ENCODE results near the gene OSBPL7.

Gene OSBPL7

DNA sequence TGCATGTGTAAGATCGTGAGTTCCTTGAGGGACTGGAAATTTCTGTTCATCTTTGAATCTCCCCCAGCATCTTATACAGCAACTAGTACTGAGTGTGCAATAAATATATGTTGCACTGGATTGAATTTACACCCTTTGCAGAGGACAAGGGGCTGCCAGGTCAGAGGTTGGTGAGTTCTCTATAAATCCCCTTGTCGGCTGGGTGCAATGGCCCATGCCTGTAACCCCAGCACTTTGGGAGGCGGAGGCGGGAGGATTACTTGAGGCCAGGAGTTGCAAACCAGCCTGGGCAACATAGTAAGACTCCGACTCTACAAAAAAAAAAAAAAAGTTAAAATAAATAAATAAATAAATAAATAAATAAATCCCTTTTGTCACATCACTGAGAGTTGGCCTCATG lies 38.8 kb upstream of the OSBPL7 start (continued):
- TF ChIP-seq ZSCAN30 (tag by site-specific recombination; IDR thresholded peaks at IDR 0.05) (no peak), MYNN (tag by site-specific recombination; IDR thresholded peaks at IDR 0.05; ENCODE audit: borderline replicate concordance) (no peak), HOXD13 (CRISPR knock-in tag; IDR thresholded peaks at IDR 0.05; ENCODE audit: borderline replicate concordance) (no peak), ZNF302 (tag by site-specific recombination; IDR thresholded peaks at IDR 0.05; ENCODE audit: low read depth) (no peak), KLF7 (tag by site-specific recombination; IDR thresholded peaks at IDR 0.05; ENCODE audit: borderline replicate concordance) (no peak), ZNF146 (tag by site-specific recombination; IDR thresholded peaks at IDR 0.05) (no peak)
- TF ChIP-seq, protein P1, sequence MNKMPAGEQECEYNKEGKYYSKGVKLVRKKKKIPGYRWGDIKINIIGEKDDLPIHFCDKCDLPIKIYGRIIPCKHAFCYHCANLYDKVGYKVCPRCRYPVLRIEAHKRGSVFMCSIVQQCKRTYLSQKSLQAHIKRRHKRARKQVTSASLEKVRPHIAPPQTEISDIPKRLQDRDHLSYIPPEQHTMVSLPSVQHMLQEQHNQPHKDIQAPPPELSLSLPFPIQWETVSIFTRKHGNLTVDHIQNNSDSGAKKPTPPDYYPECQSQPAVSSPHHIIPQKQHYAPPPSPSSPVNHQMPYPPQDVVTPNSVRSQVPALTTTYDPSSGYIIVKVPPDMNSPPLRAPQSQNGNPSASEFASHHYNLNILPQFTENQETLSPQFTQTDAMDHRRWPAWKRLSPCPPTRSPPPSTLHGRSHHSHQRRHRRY (tag by site-specific recombination; IDR thresholded peaks at IDR 0.05) = no peak

DNA sequence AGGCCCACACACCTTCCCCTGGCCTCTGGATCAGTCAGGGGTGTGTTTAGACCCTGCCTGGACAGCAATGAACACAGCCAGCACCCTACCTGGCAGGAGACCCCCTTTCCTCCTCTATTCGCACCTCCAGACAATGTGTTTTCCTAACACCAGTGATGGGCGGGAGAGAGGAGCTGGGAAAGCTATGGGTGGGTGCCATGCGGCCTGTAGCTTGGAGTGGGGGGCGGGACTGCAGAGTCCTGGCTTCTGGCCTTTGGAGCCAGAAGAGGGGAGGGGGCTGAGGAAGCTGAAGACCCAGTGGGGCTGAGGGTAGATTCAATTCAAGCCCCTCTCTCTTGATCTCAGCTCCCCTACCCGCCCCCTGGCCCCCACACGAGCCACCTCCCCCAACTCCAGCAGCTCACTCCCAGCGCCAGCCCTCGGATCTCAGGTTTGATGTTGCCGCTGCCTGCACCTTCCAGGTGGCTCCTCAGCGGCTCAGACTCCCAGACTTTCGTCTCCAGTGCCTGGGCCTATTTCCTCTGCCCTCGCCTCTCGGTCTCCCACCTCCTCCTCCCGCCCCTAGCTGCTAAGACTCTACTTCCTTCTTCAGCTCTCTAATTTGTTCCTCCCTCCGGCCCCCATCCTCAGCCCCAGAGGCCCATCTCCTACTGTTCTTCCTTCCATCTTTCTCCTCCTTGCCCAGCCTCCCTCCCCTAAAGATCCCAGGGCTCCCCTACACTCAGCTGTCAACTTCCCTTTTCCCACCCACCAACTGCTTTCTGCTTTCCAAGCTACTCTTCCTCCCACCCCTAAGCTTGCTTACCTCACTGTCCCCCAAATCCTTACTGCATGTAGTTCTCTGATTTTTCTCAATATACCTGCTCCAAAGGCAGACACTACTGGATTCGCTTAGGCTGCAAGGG lies 36.2 kb upstream of the OSBPL7 start:
- H3K27ac ChIP-seq (ENCODE audit: extremely low read depth, low read depth, low read length) = no peak overlapping the region

DNA sequence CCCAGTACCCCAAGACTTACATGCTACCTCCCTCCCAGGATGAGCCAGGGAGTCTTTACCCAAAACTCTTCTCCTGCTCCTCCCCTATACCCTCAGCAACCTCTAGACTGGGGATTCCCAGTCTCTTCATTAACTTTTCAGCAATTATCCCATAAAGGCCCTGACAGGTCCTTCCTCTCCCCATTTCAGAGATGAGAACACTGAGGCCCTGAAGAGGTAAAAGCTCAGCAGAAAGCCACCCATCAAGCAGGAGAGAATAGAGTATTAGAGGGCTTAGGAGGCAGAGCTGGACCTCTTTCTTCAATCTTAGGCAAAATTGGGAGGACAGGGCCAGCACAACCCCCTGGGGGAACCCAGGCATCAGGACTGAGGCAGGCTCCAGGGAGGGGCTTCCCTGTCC lies 35.2 kb upstream of the OSBPL7 start:
- no peaks in the 10 kb centered on the region for H3K36me3 ChIP-seq (ENCODE audit: control insufficient read depth in 2 of 2, insufficient read depth in 1 of 2, low read length in 2 of 2)

More for the DNA sequence above, 36.2 kb upstream of the OSBPL7 start:
- TF ChIP-seq, protein P2, sequence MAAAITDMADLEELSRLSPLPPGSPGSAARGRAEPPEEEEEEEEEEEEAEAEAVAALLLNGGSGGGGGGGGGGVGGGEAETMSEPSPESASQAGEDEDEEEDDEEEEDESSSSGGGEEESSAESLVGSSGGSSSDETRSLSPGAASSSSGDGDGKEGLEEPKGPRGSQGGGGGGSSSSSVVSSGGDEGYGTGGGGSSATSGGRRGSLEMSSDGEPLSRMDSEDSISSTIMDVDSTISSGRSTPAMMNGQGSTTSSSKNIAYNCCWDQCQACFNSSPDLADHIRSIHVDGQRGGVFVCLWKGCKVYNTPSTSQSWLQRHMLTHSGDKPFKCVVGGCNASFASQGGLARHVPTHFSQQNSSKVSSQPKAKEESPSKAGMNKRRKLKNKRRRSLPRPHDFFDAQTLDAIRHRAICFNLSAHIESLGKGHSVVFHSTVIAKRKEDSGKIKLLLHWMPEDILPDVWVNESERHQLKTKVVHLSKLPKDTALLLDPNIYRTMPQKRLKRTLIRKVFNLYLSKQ (tag by site-specific recombination; IDR thresholded peaks at IDR 0.05; ENCODE audit: borderline replicate concordance) = no peak
- no peak for TF ChIP-seq ZNF76 (tag by site-specific recombination; IDR thresholded peaks at IDR 0.05; ENCODE audit: borderline replicate concordance, low read depth)
- TF ChIP-seq KLF9 (tag by site-specific recombination; IDR thresholded peaks at IDR 0.05; ENCODE audit: low read depth) = no peak
- no peak for TF ChIP-seq ZIC2 (tag by site-specific recombination; IDR thresholded peaks at IDR 0.05)
- TF ChIP-seq, protein P3, sequence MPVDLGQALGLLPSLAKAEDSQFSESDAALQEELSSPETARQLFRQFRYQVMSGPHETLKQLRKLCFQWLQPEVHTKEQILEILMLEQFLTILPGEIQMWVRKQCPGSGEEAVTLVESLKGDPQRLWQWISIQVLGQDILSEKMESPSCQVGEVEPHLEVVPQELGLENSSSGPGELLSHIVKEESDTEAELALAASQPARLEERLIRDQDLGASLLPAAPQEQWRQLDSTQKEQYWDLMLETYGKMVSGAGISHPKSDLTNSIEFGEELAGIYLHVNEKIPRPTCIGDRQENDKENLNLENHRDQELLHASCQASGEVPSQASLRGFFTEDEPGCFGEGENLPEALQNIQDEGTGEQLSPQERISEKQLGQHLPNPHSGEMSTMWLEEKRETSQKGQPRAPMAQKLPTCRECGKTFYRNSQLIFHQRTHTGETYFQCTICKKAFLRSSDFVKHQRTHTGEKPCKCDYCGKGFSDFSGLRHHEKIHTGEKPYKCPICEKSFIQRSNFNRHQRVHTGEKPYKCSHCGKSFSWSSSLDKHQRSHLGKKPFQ (tag by site-specific recombination; IDR thresholded peaks at IDR 0.05) = no peak
- TF ChIP-seq, protein P4, sequence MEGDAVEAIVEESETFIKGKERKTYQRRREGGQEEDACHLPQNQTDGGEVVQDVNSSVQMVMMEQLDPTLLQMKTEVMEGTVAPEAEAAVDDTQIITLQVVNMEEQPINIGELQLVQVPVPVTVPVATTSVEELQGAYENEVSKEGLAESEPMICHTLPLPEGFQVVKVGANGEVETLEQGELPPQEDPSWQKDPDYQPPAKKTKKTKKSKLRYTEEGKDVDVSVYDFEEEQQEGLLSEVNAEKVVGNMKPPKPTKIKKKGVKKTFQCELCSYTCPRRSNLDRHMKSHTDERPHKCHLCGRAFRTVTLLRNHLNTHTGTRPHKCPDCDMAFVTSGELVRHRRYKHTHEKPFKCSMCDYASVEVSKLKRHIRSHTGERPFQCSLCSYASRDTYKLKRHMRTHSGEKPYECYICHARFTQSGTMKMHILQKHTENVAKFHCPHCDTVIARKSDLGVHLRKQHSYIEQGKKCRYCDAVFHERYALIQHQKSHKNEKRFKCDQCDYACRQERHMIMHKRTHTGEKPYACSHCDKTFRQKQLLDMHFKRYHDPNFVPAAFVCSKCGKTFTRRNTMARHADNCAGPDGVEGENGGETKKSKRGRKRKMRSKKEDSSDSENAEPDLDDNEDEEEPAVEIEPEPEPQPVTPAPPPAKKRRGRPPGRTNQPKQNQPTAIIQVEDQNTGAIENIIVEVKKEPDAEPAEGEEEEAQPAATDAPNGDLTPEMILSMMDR (tag by site-specific recombination; IDR thresholded peaks at IDR 0.05) = no peak
- no peak for TF ChIP-seq ZNF658 (tag by site-specific recombination; IDR thresholded peaks at IDR 0.05)
- TF ChIP-seq ZNF514 (tag by site-specific recombination; IDR thresholded peaks at IDR 0.05) = no peak
- TF ChIP-seq ZNF830 (tag by site-specific recombination; IDR thresholded peaks at IDR 0.05; ENCODE audit: low read depth) = no peak
- CTCF ChIA-PET = interaction anchor here (0.9 to 9.9 kb wide), 4 partner anchors 9 to 32 kb away, joined by 3 to 91 read pairs (median 8); partner anchors contain the start of gene SCRN2
- H3K4me3 ChIP-seq (ENCODE audit: low read depth, low read length) = no peak overlapping the region
- H3K9me3 ChIP-seq (ENCODE audit: control insufficient read depth, insufficient read depth, low read depth, low read length) = no peaks in the 10 kb centered on the region
- POLR2A ChIA-PET = interaction anchor here (0.6 to 1.2 kb wide), 4 partner anchors 26 to 1906 kb away, joined by 4 to 8 read pairs (median 6); partner anchors contain the start of genes LRRC46, MRPL10 and SP2
- no peaks in the 10 kb centered on the region; the same call in 1 of the 2 replicates for H3K4me1 ChIP-seq (ENCODE audit: control insufficient read depth, insufficient read depth, low read length)
- H3K36me3 ChIP-seq (ENCODE audit: control insufficient read depth in 2 of 2, insufficient read depth in 1 of 2, low read length in 2 of 2) = no peaks in the 10 kb centered on the region

More for the DNA sequence above, 35.2 kb upstream of the OSBPL7 start:
- peak; percentile 99 for TF ChIP-seq ZNF239 (tag by site-specific recombination; IDR thresholded peaks at IDR 0.05)
- TF ChIP-seq ZXDB (tag by site-specific recombination; IDR thresholded peaks at IDR 0.05) = no peak
- Histone ChIP-seq H3K9me3 (ENCODE audit: control insufficient read depth, insufficient read depth, low read depth, low read length) (no peaks in the 10 kb centered on the region), H3K4me3 (ENCODE audit: low read depth, low read length) (no peak overlapping the region), H3K4me1 (ENCODE audit: control insufficient read depth, insufficient read depth, low read length) (no peaks in the 10 kb centered on the region), H3K27ac (ENCODE audit: extremely low read depth, low read depth, low read length) (no peak overlapping the region)
- ChIA-PET CTCF (interaction anchor here (1.9 to 9.9 kb wide), 3 partner anchors 8 to 33 kb away, joined by 9 to 91 read pairs (median 9); partner anchors contain the start of gene SCRN2), POLR2A (interaction anchor here (1.0 to 1.3 kb wide), 2 partner anchors 11 to 39 kb away, joined by 4 to 6 read pairs; partner anchors contain the start of gene SP2)

All from HEK293 (cell line).